ENCODE data around the gene TNFAIP3.

TNFAIP3 gene

DNA sequence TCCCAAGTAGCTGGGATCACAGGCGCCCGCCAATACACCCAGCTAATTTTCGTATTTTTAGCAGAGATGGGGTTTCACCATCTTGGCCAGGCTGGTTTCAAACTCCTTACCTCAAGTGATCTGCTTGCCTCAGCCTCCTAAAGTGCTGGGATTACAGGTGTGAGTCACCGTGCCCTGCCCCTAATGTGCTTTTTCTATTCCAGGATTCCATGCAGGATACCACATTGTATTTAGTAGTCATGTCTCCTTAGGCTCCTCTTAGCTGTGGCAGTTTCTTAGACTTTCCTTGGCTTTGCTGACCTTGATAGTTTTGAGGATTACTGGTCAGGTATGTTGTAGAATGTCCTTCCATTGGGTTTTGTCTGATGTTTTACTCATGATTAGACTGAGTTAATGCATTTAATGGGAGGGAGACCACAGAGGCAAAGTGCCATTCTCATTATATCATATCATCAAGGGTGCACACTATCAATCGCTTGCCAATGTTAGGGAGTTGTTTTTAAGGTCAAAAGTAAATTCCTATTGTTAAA is 39.6 kb upstream of the TNFAIP3 start:
- Histone ChIP-seq H3K4me3 (ENCODE audit: low read depth in 1 of 2, low read length in 2 of 2) (no peak overlapping the region), H3K27me3 (ENCODE audit: insufficient read depth, low read length, poor library complexity) (no peaks in the 10 kb centered on the region), H3K4me2 (ENCODE audit: insufficient read depth, low read length) (no peak overlapping the region), H3K79me2 (ENCODE audit: insufficient read depth, low read length) (no peaks in the 10 kb centered on the region), H4K20me1 (ENCODE audit: insufficient read depth, low read length) (no peaks in the 10 kb centered on the region), H3K9me3 (ENCODE audit: insufficient read depth, low read length, severe bottlenecking) (no peaks in the 10 kb centered on the region), H3K36me3 (ENCODE audit: insufficient read depth, low read length) (no peaks in the 10 kb centered on the region), H2AFZ (ENCODE audit: low read depth, low read length) (no peak overlapping the region), H3K9ac (ENCODE audit: low read depth, low read length) (no peak overlapping the region), H3K27ac (ENCODE audit: low read length) (0 out of 2 replicates have a peak overlapping the region, but pooled peaks have one; percentile 17), H3K4me1 (ENCODE audit: insufficient read depth, low read length) (peaks cover 49% of the 10 kb centered on the region)
- ATAC-seq (ENCODE audit: insufficient read depth, low read depth) (no peak), DNase-seq (no peak)
- no peak for TF ChIP-seq EZH2 (IDR thresholded peaks at IDR 0.05; ENCODE audit: borderline replicate concordance, low read depth, low read length, severe bottlenecking)
- TF ChIP-seq, protein P1, sequence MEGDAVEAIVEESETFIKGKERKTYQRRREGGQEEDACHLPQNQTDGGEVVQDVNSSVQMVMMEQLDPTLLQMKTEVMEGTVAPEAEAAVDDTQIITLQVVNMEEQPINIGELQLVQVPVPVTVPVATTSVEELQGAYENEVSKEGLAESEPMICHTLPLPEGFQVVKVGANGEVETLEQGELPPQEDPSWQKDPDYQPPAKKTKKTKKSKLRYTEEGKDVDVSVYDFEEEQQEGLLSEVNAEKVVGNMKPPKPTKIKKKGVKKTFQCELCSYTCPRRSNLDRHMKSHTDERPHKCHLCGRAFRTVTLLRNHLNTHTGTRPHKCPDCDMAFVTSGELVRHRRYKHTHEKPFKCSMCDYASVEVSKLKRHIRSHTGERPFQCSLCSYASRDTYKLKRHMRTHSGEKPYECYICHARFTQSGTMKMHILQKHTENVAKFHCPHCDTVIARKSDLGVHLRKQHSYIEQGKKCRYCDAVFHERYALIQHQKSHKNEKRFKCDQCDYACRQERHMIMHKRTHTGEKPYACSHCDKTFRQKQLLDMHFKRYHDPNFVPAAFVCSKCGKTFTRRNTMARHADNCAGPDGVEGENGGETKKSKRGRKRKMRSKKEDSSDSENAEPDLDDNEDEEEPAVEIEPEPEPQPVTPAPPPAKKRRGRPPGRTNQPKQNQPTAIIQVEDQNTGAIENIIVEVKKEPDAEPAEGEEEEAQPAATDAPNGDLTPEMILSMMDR (IDR thresholded peaks at IDR 0.05; ENCODE audit: borderline replicate concordance, extremely low read depth, low read length, poor library complexity, severe bottlenecking): no peak

DNA sequence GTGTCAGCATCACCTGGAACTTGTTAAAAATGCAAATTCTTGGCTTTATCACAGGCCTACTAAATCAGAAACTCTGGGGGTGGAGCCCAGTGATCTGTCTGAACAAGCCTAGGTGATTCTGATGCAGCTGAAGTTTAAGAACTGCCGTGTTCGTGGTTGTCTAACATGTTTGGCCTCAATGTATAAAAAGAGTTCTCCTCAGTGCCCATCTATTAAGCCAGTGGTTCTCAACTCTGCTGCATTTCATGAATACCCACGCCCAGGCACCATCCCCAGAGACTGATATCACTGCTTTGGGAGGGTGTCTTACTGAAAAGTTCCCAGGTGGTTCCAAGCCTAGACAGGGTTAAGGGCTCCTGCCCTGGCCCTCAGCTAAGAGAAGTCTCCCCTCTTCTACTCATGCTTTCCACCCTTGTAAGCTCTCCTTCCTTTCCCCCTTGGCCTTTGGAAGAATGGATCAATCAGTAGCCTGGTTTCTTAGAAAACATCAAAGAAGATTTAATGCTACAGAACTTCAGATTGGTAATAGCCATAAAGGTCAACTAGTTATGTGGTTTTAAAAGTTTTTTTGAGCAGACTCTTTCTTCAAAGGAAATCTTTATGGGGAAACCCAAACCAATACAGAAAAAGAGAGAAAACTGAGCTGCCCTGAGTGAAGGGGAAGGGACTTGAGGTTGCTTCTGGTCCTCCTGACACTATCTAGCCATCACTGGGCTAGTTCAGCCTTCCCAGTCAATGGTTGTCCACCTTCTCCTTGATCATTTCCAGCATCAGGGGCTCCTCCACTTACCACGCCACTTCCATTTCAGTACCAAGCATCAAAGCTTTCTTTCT is 38.9 kb upstream of the TNFAIP3 start:
- H3K4me2 ChIP-seq (ENCODE audit: insufficient read depth, low read length): no peak overlapping the region
- H3K9ac ChIP-seq (ENCODE audit: low read depth, low read length): no peak overlapping the region

DNA sequence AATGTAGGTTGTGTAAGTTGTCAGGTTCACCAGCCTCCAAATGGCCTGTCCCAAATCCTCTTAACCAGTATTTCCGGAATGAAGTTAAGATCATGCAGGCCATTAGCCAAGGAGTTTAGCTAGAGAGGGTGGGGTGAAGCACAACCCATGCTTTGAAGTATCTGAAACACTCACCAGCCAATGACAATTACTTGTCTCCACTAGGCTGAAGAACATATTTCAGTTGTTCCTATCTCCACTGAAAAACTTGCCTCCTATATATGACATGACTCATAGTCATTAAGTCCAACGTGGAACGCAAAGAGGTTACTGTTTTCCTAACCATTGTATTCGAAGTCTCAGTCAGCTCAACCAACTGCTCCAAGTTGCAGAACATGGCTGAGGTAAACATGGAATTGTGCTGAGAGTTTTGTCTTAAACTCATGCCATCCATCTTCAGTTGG is 37.4 kb upstream of the TNFAIP3 start:
- no peak for TF ChIP-seq EZH2 (IDR thresholded peaks at IDR 0.05; ENCODE audit: borderline replicate concordance, low read depth, low read length, severe bottlenecking)
- TF ChIP-seq, protein P1 (IDR thresholded peaks at IDR 0.05; ENCODE audit: borderline replicate concordance, extremely low read depth, low read length, poor library complexity, severe bottlenecking): no peak
- no peak overlapping the region for H3K9ac ChIP-seq (ENCODE audit: low read depth, low read length)
- no peak overlapping the region for H2AFZ ChIP-seq (ENCODE audit: low read depth, low read length)
- no peaks in the 10 kb centered on the region for H3K27me3 ChIP-seq (ENCODE audit: insufficient read depth, low read length, poor library complexity)
- H3K27ac ChIP-seq (ENCODE audit: low read length): no peak overlapping the region
- DNase-seq (no peak), ATAC-seq (ENCODE audit: insufficient read depth, low read depth) (no peak)
- H3K4me1 ChIP-seq (ENCODE audit: insufficient read depth, low read length): peaks cover 27% of the 10 kb centered on the region
- no peaks in the 10 kb centered on the region for H3K9me3 ChIP-seq (ENCODE audit: insufficient read depth, low read length, severe bottlenecking)
- no peak overlapping the region for H3K4me3 ChIP-seq (ENCODE audit: low read depth in 1 of 2, low read length in 2 of 2)
- H4K20me1 ChIP-seq (ENCODE audit: insufficient read depth, low read length): no peaks in the 10 kb centered on the region
- no peaks in the 10 kb centered on the region for H3K36me3 ChIP-seq (ENCODE audit: insufficient read depth, low read length)
- no peak overlapping the region for H3K4me2 ChIP-seq (ENCODE audit: insufficient read depth, low read length)
- no peaks in the 10 kb centered on the region for H3K79me2 ChIP-seq (ENCODE audit: insufficient read depth, low read length)

More for the DNA sequence above, 38.9 kb upstream of the TNFAIP3 start:
- no peaks in the 10 kb centered on the region for H3K27me3 ChIP-seq (ENCODE audit: insufficient read depth, low read length, poor library complexity)
- H3K79me2 ChIP-seq (ENCODE audit: insufficient read depth, low read length): no peaks in the 10 kb centered on the region
- H3K27ac ChIP-seq (ENCODE audit: low read length): 0 out of 2 replicates have a peak overlapping the region, but pooled peaks have one; percentile 17
- no peak overlapping the region for H2AFZ ChIP-seq (ENCODE audit: low read depth, low read length)
- H3K9me3 ChIP-seq (ENCODE audit: insufficient read depth, low read length, severe bottlenecking): no peaks in the 10 kb centered on the region
- H3K4me3 ChIP-seq (ENCODE audit: low read depth in 1 of 2, low read length in 2 of 2): no peak overlapping the region
- no peak for DNase-seq
- peaks cover 41% of the 10 kb centered on the region for H3K4me1 ChIP-seq (ENCODE audit: insufficient read depth, low read length)
- TF ChIP-seq EZH2 (IDR thresholded peaks at IDR 0.05; ENCODE audit: borderline replicate concordance, low read depth, low read length, severe bottlenecking): no peak
- TF ChIP-seq, protein P1 (IDR thresholded peaks at IDR 0.05; ENCODE audit: borderline replicate concordance, extremely low read depth, low read length, poor library complexity, severe bottlenecking): no peak
- no peak for ATAC-seq (ENCODE audit: insufficient read depth, low read depth)
- no peaks in the 10 kb centered on the region for H3K36me3 ChIP-seq (ENCODE audit: insufficient read depth, low read length)
- no peaks in the 10 kb centered on the region for H4K20me1 ChIP-seq (ENCODE audit: insufficient read depth, low read length)
